ENCODE measurements around the gene MED14. TPM values are rescaled to one million over a fixed set of nuclear protein-coding genes. Genes with fewer than 3 reads are reported as not detected.

MED14 gene
- 125 and 136 TPM in 2 replicates for total RNA-seq (2021)
- long read RNA-seq, partial matches to known transcripts: 22 of 35 reads
- long read RNA-seq, other reads (novel, unspliced or antisense): 11 of 35 reads

DNA sequence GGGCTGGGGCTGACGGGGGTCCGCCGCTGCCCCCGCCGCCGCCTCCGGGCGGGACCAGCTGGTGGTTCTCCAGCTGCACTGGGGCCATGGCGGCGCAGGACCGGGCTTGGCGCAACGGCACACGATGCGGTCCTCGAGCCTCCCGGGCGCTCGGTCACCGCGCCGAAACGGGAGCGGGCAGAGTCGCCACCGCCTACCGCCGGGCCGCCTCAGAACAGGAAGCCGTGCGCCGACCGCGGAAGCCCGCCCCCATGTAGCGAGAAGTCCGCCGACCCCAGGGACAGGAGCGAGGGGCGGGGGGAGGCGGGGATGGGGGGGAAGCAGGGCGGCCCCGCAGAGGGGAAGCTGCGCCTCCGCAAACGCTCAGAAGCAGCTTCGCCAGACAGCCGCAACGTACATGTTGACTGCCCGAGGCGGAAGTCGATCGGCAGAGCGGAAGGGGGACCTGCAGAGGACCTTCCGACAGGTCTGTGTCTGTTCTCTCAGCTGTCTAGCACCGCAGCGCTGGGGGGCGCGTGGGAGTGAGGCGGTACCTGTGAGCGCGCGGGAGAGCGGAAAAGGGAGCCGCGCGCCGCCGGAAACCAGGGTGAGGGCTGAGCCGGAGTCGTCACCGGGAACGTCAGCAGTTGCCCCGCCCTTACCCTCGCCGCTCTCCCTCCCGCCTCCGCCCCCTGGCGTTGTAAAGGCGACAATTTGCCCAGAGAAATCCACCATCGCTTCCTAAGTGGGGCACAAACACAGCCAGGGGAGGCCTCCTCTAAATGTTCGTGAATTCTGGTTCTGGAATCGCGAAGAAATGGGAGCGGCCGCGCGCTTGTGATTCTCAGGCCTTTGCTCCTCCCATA is at the start of gene MED14:
Gene MED14, minus strand, starts transcription at position 218 of the 845 bp plus-strand sequence. Its CDS starts 130 bp downstream, at position 88.
- Histone ChIP-seq H3K4ac (ENCODE audit: low read depth, low read length) (no peak within 1 kb of the TSS), H2BK5ac (ENCODE audit: insufficient read length, low read length) (no peak within 1 kb of the TSS), H3K27me3 (ENCODE audit: insufficient read depth, low read length) (no peaks in the 10 kb centered on the region), H2BK15ac (ENCODE audit: low read depth, low read length) (no peak within 1 kb of the TSS), H3K4me1 (ENCODE audit: insufficient read depth, low read length) (no peaks in the 10 kb centered on the region), H3K27ac (ENCODE audit: insufficient read length, low read depth, low read length) (no peak within 1 kb of the TSS), H3K23me2 (ENCODE audit: insufficient read length, low read depth, low read length, poor library complexity, severe bottlenecking) (no peaks in the 10 kb centered on the region), H3K14ac (ENCODE audit: insufficient read depth, low read length) (peak within 1 kb of the TSS; percentile 60), H4K91ac (ENCODE audit: insufficient read length, low read depth, low read length) (no peak within 1 kb of the TSS), H3K9me3 (ENCODE audit: control insufficient read depth, low read depth, low read length) (no peaks in the 10 kb centered on the region), H3K56ac (ENCODE audit: insufficient read length, low read depth, low read length) (no peak within 1 kb of the TSS), H3K23ac (ENCODE audit: insufficient read length, low read depth, low read length) (no peak within 1 kb of the TSS), H4K8ac (replicated peaks; ENCODE audit: insufficient read length, low read depth, low read length) (no peak within 1 kb of the TSS), H4K20me1 (ENCODE audit: control insufficient read depth, insufficient read depth, insufficient read length) (no peaks in the 10 kb centered on the region), H3K4me2 (ENCODE audit: insufficient read depth, insufficient read length, low read length) (peak within 1 kb of the TSS; percentile 63), H3K79me2 (ENCODE audit: insufficient read depth, low read length) (peaks cover 22% of the 10 kb centered on the region; the same call in 1 of the 2 replicates), H2AK5ac (ENCODE audit: insufficient read length, low read length) (no peak within 1 kb of the TSS), H3T11ph (ENCODE audit: low read length) (no peak within 1 kb of the TSS), H3K18ac (ENCODE audit: insufficient read length, low read depth, low read length) (peak within 1 kb of the TSS; percentile 45), H2BK20ac (ENCODE audit: low read depth, low read length, poor library complexity, severe bottlenecking) (no peak within 1 kb of the TSS), H2BK12ac (ENCODE audit: insufficient read length, low read depth, low read length) (no peak within 1 kb of the TSS), H3K79me1 (ENCODE audit: insufficient read depth, low read depth, low read length, poor library complexity, severe bottlenecking) (no peaks in the 10 kb centered on the region), H3K9ac (ENCODE audit: extremely low read depth, insufficient read length, low read length) (peak within 1 kb of the TSS; percentile 65), H2BK120ac (ENCODE audit: low read depth, low read length, poor library complexity, severe bottlenecking) (no peak within 1 kb of the TSS), H2AFZ (ENCODE audit: low read length) (no peak within 1 kb of the TSS), H4K5ac (ENCODE audit: insufficient read length, low read depth, low read length) (no peak within 1 kb of the TSS)
- peak; percentile 89 for DNase-seq
- Mint-ChIP-seq H3K36me3 (ENCODE audit: insufficient read depth in 1 of 3, low read depth in 3 of 3) (peaks cover 17 to 29% (median 24%) of the 10 kb centered on the region in 3 experiments), H3K27ac (peak within 1 kb of the TSS; percentile 95 to 98 (median 97)), H3K4me3 (peak within 1 kb of the TSS; percentile 84 to 88), H3K9me3 (peaks cover 54 to 56% of the 10 kb centered on the region in 2 experiments), H3K4me1 (peaks cover 20 to 30% of the 10 kb centered on the region in 2 experiments), H3K27me3 (ENCODE audit: low read depth) (no peaks in the 10 kb centered on the region)
- no CpG with 5 or more reads among the region's 88 CpGs for WGBS (ENCODE audit: extremely low coverage, insufficient read length, low lambda C conversion rate)
- TF ChIP-seq, protein P1, sequence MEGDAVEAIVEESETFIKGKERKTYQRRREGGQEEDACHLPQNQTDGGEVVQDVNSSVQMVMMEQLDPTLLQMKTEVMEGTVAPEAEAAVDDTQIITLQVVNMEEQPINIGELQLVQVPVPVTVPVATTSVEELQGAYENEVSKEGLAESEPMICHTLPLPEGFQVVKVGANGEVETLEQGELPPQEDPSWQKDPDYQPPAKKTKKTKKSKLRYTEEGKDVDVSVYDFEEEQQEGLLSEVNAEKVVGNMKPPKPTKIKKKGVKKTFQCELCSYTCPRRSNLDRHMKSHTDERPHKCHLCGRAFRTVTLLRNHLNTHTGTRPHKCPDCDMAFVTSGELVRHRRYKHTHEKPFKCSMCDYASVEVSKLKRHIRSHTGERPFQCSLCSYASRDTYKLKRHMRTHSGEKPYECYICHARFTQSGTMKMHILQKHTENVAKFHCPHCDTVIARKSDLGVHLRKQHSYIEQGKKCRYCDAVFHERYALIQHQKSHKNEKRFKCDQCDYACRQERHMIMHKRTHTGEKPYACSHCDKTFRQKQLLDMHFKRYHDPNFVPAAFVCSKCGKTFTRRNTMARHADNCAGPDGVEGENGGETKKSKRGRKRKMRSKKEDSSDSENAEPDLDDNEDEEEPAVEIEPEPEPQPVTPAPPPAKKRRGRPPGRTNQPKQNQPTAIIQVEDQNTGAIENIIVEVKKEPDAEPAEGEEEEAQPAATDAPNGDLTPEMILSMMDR (conservative IDR thresholded peaks at IDR 0.05): peak; percentile 57

Data from H9 (cell line).